ENCODE measurements around the gene RMI2.

GRCh38 chr16:11326084-11326736, 19.0 kb upstream of the RMI2 start:
- TF ChIP-seq, protein P1, sequence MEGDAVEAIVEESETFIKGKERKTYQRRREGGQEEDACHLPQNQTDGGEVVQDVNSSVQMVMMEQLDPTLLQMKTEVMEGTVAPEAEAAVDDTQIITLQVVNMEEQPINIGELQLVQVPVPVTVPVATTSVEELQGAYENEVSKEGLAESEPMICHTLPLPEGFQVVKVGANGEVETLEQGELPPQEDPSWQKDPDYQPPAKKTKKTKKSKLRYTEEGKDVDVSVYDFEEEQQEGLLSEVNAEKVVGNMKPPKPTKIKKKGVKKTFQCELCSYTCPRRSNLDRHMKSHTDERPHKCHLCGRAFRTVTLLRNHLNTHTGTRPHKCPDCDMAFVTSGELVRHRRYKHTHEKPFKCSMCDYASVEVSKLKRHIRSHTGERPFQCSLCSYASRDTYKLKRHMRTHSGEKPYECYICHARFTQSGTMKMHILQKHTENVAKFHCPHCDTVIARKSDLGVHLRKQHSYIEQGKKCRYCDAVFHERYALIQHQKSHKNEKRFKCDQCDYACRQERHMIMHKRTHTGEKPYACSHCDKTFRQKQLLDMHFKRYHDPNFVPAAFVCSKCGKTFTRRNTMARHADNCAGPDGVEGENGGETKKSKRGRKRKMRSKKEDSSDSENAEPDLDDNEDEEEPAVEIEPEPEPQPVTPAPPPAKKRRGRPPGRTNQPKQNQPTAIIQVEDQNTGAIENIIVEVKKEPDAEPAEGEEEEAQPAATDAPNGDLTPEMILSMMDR (IDR thresholded peaks at IDR 0.05) = no peak
- TF ChIP-seq POLR2A (IDR thresholded peaks at IDR 0.05) = no peak
